RKO (cell line): ENCODE measurements around the gene ABRACL.
A peak's percentile ranks its signal among the peaks of the same experiment; 100 is the strongest.

Experiments used
- DNase-seq: peaks from one replicate; pipeline ENCODE4 v3.0.0-alpha.2; 2016; ENCODE audit warnings: low spot score

The ABRACL gene

DNA sequence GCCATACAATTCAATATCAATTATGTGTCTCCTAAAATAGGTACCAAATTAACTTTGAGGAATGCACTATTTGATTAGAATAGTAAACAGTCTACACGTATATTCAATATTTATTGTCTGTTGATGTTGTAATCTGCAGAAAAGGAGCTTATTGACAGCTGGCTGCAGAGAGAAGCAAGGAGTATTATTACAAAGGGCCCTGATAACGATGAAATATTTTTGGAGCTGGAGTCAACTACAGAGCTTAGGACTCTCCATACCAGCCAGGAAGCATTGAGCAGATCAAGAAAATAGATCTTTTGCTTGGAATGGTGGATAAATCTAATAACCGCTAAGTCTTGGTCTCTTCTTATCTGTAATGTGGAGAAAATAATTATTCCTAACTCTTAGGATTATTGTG is 25.5 kb downstream of the ABRACL start:
- DNase-seq, result no peak

DNA sequence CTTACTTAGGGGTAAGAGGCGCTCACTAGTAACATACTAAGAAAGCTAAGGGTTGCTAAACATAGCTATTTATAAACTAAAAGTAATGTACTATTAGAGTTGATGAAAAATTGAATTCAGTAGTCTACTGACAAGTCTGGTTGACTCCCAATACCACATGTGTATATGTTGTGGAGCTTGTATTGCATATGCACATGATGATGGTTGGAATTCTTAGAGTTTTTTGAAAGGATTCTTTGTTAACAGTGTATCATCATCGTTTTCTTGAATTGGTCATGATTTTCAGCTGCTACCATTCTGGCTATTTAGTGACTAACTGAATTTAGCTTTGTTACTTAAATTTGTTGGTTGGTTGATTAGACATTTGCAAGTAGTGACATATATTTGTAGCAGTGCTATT is 27.2 kb downstream of the ABRACL start:
- no peak for DNase-seq

DNA sequence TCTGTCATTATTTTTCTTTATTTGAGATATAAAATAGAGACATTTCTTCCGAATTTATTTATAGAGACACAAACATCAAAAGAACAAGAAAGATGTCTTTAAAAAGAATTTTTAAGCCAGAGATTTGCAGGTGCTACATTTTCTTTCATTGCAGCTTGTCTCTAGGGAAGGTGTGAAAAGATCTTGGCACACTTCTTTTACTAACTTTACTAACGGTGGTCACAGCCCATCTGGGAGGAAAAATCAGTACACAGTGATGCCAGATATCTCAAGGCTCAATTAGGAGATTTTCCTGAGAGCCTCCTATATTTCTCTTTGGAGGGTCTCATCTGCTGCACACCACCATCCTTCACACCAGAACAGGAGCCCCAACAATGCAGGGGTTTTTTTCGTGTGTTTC is 29.5 kb downstream of the ABRACL start:
- DNase-seq, result no peak

DNA sequence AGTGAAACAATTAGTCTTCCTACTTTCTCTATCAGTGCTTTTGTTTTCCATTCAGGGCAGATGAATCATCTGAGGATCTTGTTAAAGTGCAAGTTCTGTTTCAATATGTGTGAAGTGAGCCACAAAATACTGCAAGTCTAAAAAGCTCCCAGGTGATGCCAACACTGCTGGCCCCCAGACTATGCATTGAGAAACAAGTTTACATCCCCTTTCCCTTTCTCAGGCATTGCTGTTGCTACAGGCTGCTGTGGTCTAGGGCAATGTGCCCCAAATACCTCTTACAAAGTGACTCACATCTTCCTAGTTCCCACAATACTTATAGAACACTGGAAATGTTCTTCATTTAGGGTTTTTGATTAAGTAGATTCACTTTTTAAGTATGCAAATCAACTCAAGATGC is 31.8 kb downstream of the ABRACL start:
- DNase-seq, result no peak

DNA sequence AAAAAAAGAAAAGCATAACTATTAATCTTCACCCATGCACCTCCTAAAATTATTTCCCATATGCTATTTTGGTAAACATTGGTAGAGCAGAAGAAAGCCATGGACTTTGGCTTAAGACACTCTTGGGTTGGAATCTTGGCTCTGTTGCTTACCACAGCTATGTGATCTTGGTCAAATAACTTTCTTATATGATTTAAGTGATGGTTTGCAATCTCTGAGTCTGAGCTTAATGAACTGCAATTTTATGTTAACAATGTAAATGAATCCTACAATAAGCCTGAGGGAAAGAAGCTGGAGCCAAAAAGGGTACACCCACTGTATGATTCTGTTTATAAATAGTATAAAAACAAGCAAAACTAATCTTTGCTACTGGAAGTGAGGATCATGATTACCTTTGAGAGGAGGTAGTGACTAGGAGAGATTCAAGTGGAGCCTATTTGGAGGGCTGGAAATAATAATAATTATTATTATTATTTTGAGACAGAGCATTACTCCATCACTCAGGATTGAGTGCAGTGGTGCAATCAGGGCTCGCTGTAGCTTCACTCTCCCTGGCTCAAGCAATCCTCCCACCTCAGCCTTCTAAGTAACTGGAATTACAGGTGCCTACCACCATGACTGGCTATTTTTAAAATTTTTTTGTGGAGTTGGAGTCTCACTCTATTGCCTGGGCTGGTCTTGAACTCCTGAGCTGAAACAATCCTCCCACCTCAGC is 34.5 kb downstream of the ABRACL start:
- DNase-seq, result no peak

DNA sequence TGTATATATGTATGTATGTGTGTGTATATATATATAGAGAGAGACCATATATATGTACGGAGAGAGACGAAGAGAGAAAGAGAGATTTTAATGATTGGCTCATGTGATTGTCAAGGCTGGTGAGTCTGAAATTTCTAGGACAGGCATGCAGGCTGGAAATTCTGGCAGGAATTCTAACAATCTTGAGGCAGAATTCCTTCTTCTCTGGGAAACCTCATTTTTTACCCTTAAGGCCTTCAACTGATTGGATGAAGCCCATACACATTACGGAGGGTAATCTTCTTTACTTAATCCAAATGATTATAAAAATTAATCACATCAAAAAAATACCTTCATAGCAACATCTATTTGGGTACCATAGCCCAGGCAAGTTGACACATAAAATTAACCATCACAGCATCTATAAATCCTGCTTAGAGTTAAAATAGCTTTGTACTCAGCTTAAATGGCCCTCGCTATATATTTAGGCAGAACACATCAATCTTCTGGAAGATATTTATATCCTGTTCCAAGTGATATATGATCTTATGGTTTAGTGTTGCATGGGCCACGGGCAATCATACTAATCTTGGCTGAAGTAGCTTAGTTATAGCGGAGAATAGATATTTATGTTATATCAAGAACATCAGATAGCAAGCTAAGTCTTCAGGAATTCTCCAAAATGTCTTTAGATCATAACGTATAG is 36.6 kb downstream of the ABRACL start:
- no peak for DNase-seq

DNA sequence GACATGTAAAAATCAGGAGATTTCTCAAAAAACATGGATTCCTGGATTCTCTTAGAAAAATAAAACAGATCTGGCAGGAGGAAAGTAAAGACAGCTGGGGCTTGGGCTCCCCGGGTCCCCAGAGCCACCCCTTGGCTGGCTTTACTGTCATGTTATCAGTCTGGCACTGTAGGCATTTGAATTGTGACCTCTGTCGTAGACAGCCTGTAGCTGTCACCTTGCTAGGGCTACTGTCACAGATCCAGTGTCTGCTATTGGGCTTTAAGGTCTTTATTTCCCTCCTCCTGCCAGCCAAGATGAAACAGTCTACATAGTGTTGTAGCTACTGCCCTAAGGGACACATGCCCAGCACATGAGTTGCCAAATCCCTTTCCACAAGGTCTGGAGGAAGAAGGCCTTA is 37.5 kb downstream of the ABRACL start:
- DNase-seq, result no peak

DNA sequence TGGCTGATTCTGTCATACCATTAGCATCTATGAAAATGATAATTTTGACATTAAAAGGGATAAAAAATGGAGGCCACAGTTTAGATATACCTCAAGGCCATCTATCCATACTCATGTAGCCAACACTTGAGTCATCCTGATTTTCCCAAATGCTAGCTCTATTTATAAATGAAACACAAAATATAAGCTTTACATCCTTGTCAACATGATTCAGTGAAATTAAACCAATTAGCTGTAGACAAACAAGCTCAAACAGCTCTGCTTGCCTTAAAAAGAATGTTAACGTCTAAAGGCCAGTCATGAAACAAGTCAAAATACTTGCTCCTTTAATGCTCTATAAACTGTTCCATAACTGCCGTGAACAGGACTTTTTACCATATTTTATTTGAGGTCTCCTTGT is 40.3 kb downstream of the ABRACL start:
- no peak for DNase-seq

DNA sequence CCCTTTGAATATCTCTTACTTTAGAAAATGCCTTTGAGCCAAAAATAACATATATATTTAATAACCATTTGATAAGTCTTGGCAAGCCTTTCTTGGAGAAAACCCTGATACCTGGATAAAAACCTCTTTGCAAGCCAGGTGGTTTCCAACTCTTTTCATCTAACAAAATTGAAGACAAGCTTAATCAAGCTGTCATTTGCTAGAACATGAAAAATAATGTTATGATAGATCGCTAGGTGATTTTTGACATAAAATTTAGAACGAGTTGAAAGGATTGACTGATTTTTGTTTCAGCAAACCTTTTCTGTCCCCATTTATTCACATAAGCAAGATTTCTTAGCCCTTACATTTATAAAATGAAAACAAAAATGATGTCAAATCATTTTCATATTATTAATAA is 44.6 kb downstream of the ABRACL start:
- DNase-seq, result no peak

DNA sequence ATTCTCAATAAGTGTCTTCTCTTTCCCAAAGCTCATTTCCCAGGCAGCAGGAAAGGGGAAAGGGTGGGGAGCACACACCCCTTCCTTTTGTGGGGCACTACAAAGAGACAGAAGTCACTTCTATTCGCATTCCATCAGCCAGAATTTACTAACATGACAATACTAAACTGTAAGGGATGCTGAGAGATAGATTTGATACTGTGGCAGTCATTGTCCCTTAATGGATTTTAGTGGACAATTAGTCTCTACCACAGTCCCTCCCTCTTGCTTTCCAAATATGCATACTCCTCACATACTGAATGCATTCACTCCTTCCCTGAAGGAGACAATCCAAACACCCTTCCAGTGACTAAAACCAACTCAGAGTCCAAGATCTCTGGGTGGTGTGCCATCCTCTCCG is 50.5 kb downstream of the ABRACL start:
- DNase-seq, result no peak

DNA sequence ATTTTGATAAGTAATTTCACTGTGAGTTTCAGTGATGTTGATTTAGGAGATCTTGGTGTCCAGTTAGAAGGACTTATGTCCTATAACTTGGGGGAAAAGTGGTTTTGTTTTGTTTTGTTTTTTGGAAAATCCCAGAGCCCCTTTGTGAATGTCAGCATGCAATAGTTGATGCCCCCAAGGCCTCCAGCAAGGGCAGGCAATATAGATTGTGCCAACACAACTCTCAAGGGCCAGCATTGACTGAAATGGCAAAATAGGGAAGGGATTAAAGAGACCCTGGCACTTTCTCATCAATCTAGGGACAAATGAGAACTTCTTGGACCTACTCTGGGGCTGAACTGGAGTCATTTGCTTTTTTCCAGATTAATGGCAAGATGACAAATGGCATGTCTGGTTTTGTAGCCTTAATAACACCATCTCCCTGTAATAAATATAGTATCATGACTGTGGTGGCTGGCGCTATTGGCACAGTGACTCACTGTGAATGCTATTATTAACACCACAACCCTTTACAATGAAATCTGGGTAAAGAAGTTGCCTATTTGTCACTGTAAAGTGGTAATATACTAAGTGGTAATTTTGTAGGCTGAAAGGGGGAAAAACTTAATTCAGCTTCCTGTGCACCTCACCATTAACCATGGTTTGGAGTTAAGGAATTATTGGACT is 51.8 kb downstream of the ABRACL start:
- peak; percentile 8 for DNase-seq

DNA sequence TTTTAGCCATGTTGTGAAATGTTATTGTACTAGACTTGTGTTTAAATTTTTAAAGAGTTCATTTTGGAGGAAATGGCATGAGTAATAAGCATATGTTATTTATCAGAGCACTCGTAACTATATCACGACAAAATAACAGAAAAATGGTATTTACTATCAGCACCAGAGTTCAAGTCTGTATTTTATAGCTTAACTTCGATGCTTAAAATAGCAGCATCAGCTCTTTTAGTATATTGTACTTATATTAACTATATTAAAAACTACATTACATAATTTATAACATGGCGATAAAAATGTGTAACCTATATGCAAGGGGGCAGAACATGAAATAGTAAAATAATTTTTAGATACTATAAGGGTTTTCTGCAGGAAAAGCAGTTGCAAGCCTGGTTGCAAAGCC is 52.9 kb downstream of the ABRACL start:
- no peak for DNase-seq

DNA sequence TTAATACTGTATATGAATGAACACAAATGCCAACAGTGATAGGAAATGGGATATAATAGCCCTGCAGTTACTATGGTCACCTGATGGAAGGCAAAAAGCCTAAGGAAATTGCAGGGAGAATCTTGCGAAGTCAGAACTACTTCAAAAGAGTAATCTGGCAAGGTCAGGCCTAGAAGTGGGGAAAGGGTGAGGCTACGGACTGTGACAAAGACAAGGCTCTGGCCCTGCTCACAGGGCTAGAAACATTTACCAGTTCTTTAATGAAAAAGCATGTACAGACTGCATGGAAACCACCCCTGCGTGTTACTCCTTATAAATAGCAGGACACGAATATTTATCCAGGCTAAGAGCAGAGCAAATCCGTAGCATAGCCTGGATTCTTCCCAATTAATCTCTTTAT is 53.8 kb downstream of the ABRACL start:
- no peak for DNase-seq

DNA sequence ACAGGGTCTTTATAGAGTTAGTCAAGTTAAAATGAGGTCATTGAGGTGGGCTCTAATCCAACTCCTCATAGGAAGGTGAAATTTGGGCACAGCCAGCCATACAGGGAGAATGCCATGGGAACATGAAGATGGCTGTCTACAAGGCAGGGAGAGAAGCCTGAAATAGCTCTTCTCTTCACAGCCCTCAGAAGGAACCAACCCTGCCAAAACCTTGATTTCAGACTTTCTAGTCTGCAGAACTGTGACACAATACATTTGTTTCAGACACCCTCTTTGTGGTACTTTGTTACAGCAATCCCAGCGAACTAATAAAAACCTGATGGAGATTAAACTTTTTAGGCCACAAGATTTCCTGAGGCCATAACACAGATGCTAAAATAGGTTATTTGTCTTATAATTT is 63.3 kb downstream of the ABRACL start:
- no peak for DNase-seq
